SK-MEL-5 (cell line): Measurements from ENCODE around the gene TSHZ2. TPM values are rescaled to one million over a fixed set of nuclear protein-coding genes. Genes with fewer than 3 reads are reported as not detected.
A peak's percentile ranks its signal among the peaks of the same experiment; 100 is the strongest.

Experiments
- DNase-seq: peaks from one replicate; pipeline ENCODE4 v3.0.0-alpha.2; 2016; ENCODE audit warnings: low read depth, low spot score
- in situ Hi-C: cut with HindIII; loops from 2 replicates; pipeline ENCODE4 v1.10.0; 2016; ENCODE audit warnings: low sequenced_read_pairs, high pct_unique_total_duplicates, low pct_unique_long_range_greater_than_20kb
- total RNA-seq: library from RNA; depleted of rRNA; stranded (reverse); fragments of >200 nt; shearing (Covaris generic); gene quantifications from 2 replicates; pipeline ENCODE4 v1.2.3, GENCODE V29; 2014

The TSHZ2 gene
- total RNA-seq, 1 experiment from 2014 or later, result not detected

- in situ Hi-C loops, result no loop called here
These were observed 244.9 kb downstream of the TSHZ2 start for GRCh38 chr20:53216856-53217576.

DNA sequence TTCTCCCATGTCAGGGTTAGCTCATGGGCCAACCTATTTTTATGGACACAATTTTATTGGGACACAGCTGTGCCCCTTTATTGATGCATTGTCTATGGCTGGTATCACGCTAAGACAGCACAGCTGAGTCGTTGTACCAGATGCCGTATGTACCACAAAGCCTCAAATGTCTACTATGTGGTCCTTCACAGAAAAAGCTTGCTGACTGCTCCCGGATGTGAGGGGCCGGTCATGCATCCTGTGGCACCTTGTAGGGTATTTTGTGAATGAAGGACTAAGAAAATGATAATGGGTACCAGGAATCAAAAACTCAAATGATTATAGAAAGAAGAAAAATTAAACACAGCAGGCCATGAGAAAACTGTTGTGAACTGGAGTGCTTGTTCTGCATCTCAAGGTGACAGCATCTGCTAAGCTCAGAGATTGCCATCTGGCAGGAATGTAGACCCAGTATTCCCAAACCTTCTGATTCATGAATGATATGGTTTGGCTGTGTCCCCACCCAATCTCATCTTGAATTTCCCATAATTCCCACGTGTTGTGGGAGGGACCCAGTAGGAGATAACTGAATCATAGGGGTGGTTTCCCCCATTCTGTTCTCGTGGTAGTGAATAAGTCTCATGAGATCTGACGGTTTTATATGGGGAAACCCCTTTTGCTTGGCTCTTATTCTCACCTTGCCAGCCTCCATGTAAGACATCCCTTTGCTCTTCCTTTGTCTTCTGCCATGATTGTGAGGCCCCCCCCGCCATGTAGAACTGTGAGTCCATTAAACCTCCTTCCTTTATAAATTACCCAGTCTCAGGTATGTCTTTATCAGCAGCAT lies 248.5 kb downstream of the TSHZ2 start:
- in situ Hi-C loops, result no loop called here

More at GRCh38 chr20:53216856-53217576, 244.9 kb downstream of the TSHZ2 start:
- DNase-seq, result peak; percentile 57

DNA sequence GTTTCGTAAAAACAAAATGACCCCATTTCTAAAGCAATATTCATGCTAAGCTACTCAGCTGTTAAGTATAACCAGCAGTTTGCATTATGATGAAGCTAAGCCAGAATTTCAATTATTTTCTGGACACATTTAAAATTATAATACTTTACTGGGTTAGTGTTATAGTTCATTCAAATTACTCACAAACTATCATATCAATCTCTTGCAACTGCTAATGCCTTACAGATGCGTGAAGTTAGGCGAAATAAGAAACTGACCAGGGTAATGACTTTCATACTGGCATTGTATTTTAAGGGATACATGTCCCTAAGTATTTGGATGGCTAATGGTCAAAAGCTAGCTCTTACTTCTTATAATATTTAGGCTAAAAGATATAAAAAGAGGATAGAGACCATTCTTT lies 249.6 kb downstream of the TSHZ2 start:
- in situ Hi-C loops, result no loop called here
- no peak for DNase-seq

More for the DNA sequence above, 248.5 kb downstream of the TSHZ2 start:
- no peak for DNase-seq

DNA sequence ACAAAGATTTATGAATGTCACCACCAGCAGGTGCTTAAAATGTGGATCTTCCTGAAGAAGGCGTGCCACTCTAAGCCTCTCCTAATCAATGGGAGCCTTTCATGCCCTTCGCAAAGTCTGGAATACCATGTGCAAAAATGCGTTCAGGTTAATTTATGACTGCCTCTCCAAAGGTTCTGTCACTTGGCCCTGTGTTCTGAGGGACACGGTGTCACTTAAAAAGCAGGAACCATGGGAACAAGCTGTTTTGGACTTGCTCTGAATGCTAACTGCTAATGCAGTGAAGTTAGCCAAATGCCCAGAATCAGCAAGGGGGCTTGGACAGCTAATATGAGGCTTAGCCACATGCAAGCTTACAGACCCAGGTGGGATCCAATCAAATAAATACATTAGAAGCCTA lies 250.3 kb downstream of the TSHZ2 start:
- no peak for DNase-seq
- in situ Hi-C loops, result no loop called here

DNA sequence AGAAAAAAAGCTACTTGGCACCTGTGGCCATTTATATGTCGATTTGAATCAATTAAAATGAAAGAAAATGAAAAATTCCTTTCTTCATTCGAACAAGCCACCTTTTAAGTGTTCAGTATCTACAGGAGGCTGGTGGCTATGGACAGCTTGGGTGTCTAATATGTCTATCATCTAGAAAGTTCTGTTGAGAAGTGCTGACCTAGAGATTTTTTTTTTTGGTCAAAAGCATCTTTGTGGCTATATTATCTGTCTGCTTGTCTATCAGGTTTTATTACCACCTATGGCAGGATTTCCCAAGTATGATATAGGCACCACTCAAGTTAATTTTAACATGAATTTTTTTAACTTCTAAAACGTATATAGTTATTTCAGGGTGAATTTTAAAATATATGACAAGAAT lies 250.8 kb downstream of the TSHZ2 start:
- DNase-seq, result no peak
- in situ Hi-C loops, result no loop called here

DNA sequence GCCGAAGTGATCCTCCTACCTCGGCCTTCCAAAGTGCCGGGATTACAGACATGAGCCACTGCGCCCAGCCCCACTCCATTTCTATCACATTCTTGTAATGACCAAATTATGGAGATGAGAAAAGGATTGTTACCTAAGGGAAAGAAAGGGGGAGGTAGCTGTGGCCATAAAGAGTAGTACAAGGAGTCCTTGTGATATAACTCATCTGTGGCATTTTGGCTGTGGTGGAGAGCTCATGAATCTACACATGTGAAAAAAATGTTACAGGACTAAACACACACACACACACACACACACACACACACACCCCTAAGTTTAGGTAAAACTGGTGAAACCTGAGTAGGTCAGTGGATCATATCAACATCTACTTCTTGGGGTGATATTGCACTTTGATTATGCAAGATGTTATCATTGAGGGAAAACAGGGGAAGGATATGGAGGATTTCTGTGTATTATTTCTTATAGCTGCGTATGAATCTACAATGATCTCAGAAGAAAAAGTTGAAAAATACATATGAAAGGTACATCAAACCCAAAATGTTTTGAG lies 251.5 kb downstream of the TSHZ2 start:
- in situ Hi-C loops, result no loop called here
- DNase-seq, result no peak

DNA sequence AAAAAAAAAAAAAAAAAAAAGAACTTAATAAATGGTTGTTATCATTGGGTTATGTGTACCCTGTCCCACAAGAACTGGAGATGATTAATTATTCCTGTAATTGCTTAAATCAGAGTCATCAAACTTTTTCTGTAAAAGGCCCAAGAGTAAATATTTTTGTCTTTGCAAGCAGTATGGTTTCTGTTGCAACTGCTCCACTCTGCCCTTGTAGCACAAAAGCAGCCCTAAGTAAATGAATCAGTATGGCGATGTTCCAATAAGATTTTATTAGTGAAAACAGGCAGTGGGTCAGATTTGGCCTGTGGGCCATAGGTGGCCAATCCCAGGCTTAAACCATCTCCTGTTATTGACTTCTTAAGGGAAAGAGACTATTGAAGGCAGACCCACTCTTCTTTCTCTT lies 252.7 kb downstream of the TSHZ2 start:
- no peak for DNase-seq
- in situ Hi-C loops, result no loop called here

DNA sequence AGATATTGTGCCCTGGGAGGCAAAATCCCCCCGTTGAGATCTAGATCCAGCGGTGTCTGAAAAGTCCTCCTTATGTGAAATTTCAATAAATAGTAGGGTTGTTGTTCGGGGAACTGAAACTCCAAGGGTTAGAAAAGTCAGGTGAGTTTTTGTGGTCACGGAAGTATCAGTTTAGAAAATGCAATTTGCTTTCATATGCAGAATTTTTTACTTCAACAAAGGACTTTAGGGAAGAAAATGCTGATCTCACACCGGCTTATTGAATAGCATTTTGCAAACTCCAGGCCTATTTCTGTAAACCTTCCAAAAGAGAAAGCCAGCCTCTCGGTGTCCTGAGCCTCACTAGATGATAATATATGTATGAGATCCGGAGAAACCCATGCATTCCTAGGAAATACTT lies 254.7 kb downstream of the TSHZ2 start:
- peak; percentile 47 for DNase-seq
- in situ Hi-C loops, result no loop called here

GRCh38 chr20:53227523-53227922 lies 255.4 kb downstream of the TSHZ2 start:
- in situ Hi-C loops, result no loop called here
- peak; percentile 34 for DNase-seq

- in situ Hi-C loops, result no loop called here
- no peak for DNase-seq
These were observed 258.9 kb downstream of the TSHZ2 start for GRCh38 chr20:53231061-53231460.

GRCh38 chr20:53237461-53237860 lies 265.3 kb downstream of the TSHZ2 start:
- in situ Hi-C loops, result no loop called here
- DNase-seq, result no peak

DNA sequence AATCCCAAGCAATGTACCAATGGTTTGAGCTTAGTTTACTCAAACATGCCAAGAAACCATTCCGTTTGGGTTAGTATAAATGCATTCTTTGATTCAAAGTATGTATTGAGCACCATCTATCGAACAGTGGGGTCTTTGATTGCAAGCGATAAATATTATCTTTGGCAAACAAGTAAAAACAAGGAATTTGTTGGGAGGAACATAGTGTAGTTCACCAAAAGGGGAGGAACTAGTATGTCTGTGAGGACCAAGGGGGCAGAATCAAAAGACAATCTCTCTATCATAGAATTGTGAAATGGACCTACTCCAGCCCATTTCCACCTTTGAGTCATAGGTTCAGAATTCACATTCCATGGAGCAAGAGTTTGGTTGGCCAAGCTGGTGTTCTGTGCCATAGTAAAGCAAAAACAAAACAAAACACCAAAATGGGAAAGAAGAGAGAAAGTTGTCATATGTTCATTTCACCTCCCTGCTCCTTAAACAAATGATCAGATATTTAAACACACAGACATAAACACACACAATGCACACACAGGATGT lies 266.0 kb downstream of the TSHZ2 start:
- no peak for DNase-seq
- in situ Hi-C loops, result no loop called here

DNA sequence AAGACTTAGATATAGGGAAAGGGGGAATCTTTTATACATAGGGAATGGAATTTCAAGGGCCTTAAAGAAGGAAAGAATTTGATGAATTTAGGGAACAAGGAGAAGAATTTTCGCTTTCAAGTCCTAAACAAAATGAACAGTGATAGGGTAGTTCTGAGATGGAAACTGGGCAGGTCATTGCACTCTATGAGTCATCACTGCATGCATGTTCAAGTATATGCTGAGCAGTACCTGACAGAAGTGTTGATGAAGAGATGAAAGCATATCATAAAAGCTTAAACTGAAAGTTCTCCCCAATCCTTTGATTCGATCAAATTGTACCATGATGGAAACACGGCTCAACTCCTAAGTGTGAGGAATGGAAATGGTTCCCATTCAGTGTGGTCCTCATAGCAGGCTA lies 271.0 kb downstream of the TSHZ2 start:
- DNase-seq, result no peak
- in situ Hi-C loops, result no loop called here

- in situ Hi-C loops, result no loop called here
- DNase-seq, result no peak
These were observed 272.6 kb downstream of the TSHZ2 start for GRCh38 chr20:53244711-53245110.

GRCh38 chr20:53245574-53245973 lies 273.4 kb downstream of the TSHZ2 start:
- in situ Hi-C loops, result no loop called here
- DNase-seq, result no peak

DNA sequence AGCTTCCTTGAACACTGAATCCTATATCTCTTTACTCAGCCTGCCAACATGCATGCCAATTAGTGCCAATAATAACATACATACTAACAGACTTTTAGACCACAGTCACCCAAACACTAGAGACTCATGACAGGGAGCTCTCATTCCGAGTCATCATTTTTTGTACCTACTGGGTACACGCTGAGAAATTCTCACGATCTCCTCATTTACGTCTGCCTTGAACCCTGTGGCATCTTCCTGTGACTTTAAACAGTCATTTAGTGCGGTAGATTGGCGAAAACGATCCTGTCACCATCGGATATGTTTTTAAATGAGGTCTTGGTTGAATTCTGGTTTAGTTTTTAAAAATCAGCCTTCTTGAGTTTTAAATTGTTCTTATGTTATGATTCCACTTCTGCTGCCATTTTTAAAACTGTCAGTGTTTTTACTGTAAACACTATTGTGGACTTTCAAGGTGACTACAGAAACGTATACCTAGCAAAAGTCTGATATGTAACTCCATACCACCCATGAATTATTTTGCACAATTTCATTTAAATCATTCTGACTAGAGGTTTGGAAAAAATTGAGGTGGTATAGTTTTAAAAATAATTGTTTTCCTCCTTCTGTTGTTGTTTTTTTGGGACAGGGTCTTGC lies 275.4 kb downstream of the TSHZ2 start:
- no peak for DNase-seq
- in situ Hi-C loops, result no loop called here

DNA sequence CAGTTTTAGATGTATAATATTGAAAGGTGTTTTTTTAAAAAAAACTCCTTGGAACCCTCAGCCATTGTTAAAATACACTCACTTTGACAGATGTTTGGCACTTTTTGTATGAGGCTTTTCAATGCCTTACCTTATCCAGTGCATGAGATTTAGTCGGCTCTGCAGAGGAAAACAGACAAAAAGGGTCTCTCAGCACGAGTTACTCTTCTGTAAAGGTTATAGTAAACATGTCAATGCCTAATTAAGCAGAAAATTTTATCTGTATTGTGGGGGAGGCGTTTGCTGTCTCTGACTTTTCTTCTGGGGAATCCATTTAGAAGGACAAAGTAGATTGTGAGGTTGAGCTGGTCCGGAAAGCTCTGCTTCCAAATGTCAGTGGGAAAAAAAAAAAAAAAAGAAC lies 278.3 kb downstream of the TSHZ2 start:
- DNase-seq, result no peak
- in situ Hi-C loops, result no loop called here

DNA sequence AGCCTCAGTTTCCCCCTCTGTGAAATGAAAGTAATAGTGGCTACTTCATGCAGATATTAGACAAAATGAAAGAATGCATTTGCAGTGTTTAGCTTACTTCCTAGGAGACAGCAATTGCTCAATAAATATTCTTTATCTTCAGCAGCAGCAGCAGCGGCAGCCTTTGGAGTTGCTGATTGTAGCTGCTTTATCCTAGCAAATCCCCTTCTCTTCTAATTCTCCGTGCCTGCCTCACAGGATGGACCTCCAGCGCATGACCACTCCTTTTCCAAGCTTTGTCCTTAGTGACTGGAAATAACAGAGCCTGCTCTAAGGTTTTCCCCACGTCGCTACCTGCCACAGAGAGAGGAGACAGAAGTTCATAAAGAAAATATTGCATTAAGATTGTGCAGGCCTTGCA lies 279.8 kb downstream of the TSHZ2 start:
- DNase-seq, result no peak
- in situ Hi-C loops, result no loop called here
